A673 (cell line): ENCODE data around the gene DPP10. TPM values are rescaled to one million over a fixed set of nuclear protein-coding genes. Genes with fewer than 3 reads are reported as not detected.

Experiments used
- BruUV-seq: library from RNA; stranded (reverse); fragments of 400-500 nt; replicated peaks from 2 replicates; lab custom pipeline; 2021; lab: Mats Ljungman, UMichigan
- CTCF ChIA-PET: fragments of 300-600 bp; sonication (Branson Sonifier 250); formaldehyde crosslinking; loops from one replicate; lab custom pipeline; 2022; ENCODE audit warnings: antibody characterized with exemption; lab: Charles Lee
- POLR2A ChIA-PET: fragments of 300-600 bp; sonication (Branson Sonifier 250); formaldehyde crosslinking; loops from one replicate; lab custom pipeline; 2022; ENCODE audit warnings: antibody characterized with exemption; ENCODE audit not compliant: low non-redundant PET; lab: Charles Lee
- DNase-seq: peaks from one replicate; pipeline ENCODE4 v3.0.0-alpha.2; 2015; ENCODE audit warnings: low spot score
- H3K27ac ChIP-seq: fragments of 200-600 bp; sonication (generic); 2 replicates; pipeline ENCODE4 v1.5.1; 2016; ENCODE audit warnings: mixed run types, low read depth, mild to moderate bottlenecking, mixed read lengths, antibody characterized with exemption, low read length; ENCODE audit not compliant: poor library complexity, severe bottlenecking
- H3K27me3 ChIP-seq: fragments of 200-600 bp; sonication (generic); replicated peaks from 2 replicates; pipeline ENCODE4 v1.6.1; 2017; ENCODE audit warnings: mixed run types, low read depth, mild to moderate bottlenecking, mixed read lengths, antibody characterized with exemption, low read length; ENCODE audit not compliant: insufficient read depth, poor library complexity
- H3K36me3 ChIP-seq: fragments of 200-600 bp; sonication (generic); 2 replicates; pipeline ENCODE4 v1.6.1; 2016; ENCODE audit warnings: mixed run types, mild to moderate bottlenecking, mixed read lengths, antibody characterized with exemption, low read length; ENCODE audit not compliant: insufficient read depth, poor library complexity, severe bottlenecking
- H3K4me1 ChIP-seq: fragments of 200-600 bp; sonication (generic); 2 replicates; pipeline ENCODE4 v1.6.1; 2017; ENCODE audit warnings: mixed run types, mild to moderate bottlenecking, mixed read lengths, antibody characterized with exemption, low read length; ENCODE audit not compliant: insufficient read depth, poor library complexity, severe bottlenecking
- H3K4me3 ChIP-seq: fragments of 200-600 bp; sonication (generic); 2 replicates; pipeline ENCODE4 v1.5.1; 2016; ENCODE audit warnings: low read depth, mixed run types, mild to moderate bottlenecking, mixed read lengths, low read length; ENCODE audit not compliant: poor library complexity, severe bottlenecking
- H3K9me3 ChIP-seq: fragments of 200-600 bp; sonication (generic); 2 replicates; pipeline ENCODE4 v1.6.1; 2016; ENCODE audit warnings: mixed run types, low read depth, mild to moderate bottlenecking, mixed read lengths, antibody characterized with exemption, low read length; ENCODE audit not compliant: poor library complexity, severe bottlenecking
- EZH2 ChIP-seq: fragments of 200-600 bp; sonication (generic); IDR thresholded peaks from 2 replicates; pipeline ENCODE4 v1.6.1; 2017; ENCODE audit warnings: borderline replicate concordance, low read depth, mild to moderate bottlenecking, mixed read lengths, antibody characterized with exemption, low read length; ENCODE audit not compliant: poor library complexity, severe bottlenecking
- intact Hi-C: fragments of 100-400 bp; cut with micrococcal nuclease; formaldehyde crosslinking; loops from one replicate; pipeline ENCODE4 v1.10.0; 2022; ENCODE audit not compliant: unreplicated experiment
- total RNA-seq: library from RNA; stranded (reverse); gene quantifications from 2 replicates; pipeline ENCODE4 v1.2.3, GENCODE V29; 2021
- TF ChIP-seq, protein P1 (sequence below): fragments of 300-800, 200-600 bp; sonication (generic); conservative IDR thresholded peaks from 2 replicates; pipeline ENCODE4 v1.5.1; 2017; ENCODE audit warnings: low read depth, mild to moderate bottlenecking, antibody characterized with exemption, low read length, moderate library complexity, mixed read lengths

DPP10 gene
- total RNA-seq, 1 experiment from 2014 or later = not detected

- ChIA-PET POLR2A (no interaction called here), CTCF (no interaction called here)
- Histone ChIP-seq H3K27ac (no peak overlapping the region), H3K9me3 (peaks cover 11% of the 10 kb centered on the region), H3K4me1 (no peaks in the 10 kb centered on the region), H3K36me3 (no peaks in the 10 kb centered on the region), H3K27me3 (no peaks in the 10 kb centered on the region), H3K4me3 (no peak overlapping the region)
- BruUV-seq = no TSS peak
- TF ChIP-seq EZH2 = no peak
- TF ChIP-seq, protein P1, sequence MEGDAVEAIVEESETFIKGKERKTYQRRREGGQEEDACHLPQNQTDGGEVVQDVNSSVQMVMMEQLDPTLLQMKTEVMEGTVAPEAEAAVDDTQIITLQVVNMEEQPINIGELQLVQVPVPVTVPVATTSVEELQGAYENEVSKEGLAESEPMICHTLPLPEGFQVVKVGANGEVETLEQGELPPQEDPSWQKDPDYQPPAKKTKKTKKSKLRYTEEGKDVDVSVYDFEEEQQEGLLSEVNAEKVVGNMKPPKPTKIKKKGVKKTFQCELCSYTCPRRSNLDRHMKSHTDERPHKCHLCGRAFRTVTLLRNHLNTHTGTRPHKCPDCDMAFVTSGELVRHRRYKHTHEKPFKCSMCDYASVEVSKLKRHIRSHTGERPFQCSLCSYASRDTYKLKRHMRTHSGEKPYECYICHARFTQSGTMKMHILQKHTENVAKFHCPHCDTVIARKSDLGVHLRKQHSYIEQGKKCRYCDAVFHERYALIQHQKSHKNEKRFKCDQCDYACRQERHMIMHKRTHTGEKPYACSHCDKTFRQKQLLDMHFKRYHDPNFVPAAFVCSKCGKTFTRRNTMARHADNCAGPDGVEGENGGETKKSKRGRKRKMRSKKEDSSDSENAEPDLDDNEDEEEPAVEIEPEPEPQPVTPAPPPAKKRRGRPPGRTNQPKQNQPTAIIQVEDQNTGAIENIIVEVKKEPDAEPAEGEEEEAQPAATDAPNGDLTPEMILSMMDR = no peak
- intact Hi-C loops = no loop called here
- DNase-seq = no peak
These were observed 615.0 kb downstream of the DPP10 start for GRCh38 chr2:115057473-115057872.

DNA sequence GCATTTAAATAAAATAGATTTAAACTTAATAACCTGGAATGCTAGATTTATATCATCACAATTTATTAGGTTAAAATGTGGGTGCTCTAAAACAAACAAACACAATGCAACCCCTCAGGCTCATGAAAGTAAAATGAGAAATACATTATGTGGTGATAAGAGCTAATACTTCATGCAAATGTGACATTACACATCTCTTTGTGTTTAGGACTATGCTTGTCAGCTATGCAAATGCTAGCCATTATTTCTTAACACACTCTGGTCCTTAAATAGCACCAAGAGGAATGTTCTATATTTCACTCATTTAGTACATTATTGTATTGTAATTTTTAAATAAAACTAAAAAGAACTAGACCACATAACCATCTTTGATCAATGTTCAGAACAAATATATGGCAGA, 627.6 kb downstream of the DPP10 start:
- no peaks in the 10 kb centered on the region for H3K4me1 ChIP-seq
- TF ChIP-seq, protein P1 = no peak
- TF ChIP-seq EZH2 = no peak
- DNase-seq = no peak
- no peak overlapping the region for H3K4me3 ChIP-seq
- ChIA-PET CTCF (no interaction called here), POLR2A (no interaction called here)
- H3K27me3 ChIP-seq = no peaks in the 10 kb centered on the region
- BruUV-seq = no TSS peak
- peaks cover 10% of the 10 kb centered on the region for H3K9me3 ChIP-seq
- intact Hi-C loops = no loop called here
- H3K27ac ChIP-seq = no peak overlapping the region
- no peaks in the 10 kb centered on the region for H3K36me3 ChIP-seq

DNA sequence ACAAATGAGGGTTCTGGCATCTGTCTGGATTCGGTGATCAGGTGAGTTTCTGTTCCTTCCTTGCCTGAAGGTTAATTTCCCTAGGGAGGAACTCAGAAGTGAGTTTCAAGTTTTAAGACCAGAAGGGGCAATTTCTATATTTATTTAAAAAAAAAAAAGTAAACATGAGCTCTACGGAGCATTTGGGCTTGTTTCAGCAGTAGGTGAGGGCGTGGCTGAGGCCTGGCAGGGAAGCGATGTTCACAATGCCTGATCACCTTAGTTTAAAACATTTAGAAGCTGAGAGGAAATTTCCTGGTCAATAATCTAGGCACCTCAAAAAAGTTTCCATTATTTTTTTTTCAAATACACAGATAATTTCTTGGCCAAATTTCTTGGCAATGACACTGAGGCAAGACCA, 629.1 kb downstream of the DPP10 start:
- intact Hi-C loops = no loop called here
- H3K4me1 ChIP-seq = no peaks in the 10 kb centered on the region
- BruUV-seq = no TSS peak
- no peaks in the 10 kb centered on the region for H3K36me3 ChIP-seq
- peaks cover 13% of the 10 kb centered on the region for H3K9me3 ChIP-seq
- H3K4me3 ChIP-seq = no peak overlapping the region
- H3K27me3 ChIP-seq = no peaks in the 10 kb centered on the region
- H3K27ac ChIP-seq = no peak overlapping the region
- DNase-seq = no peak
- TF ChIP-seq EZH2 = no peak
- TF ChIP-seq, protein P1 = no peak
- POLR2A ChIA-PET = no interaction called here
- CTCF ChIA-PET = no interaction called here
